K562 (cell line): Measurements from ENCODE around the gene WSCD2. TPM values are rescaled to one million over a fixed set of nuclear protein-coding genes. Genes with fewer than 3 reads are reported as not detected.

Experiments
- ATAC-seq: fragments of 200-7000 bp; cut with Tn5 transposase; 3 replicates; pipeline ENCODE4 v1.9.1; 2020; ENCODE audit warnings: moderate library complexity
- BruUV-seq: library from RNA; stranded (reverse); fragments of 400-500 nt; replicated peaks from 2 replicates; lab custom pipeline; 2021; lab: Mats Ljungman, UMichigan
- CTCF ChIA-PET: fragments of 300-600 bp; formaldehyde crosslinking; extraction: SDS; loops from one replicate; lab custom pipeline; 2021; ENCODE audit warnings: low intra/inter-chr PET ratio; lab: Yijun Ruan, JAX
- POLR2A ChIA-PET: fragments of 300-600, 350-650 bp; sonication (Branson Sonifier 250); formaldehyde crosslinking; extraction: SDS; loops from one replicate; lab custom pipeline; 2021; ENCODE audit warnings: antibody characterized with exemption, inconsistent platforms; lab: Yijun Ruan, JAX
- DNase-seq, 4 experiments: peaks; one replicate each; pipeline versions ENCODE4 v3.0.0 to v3.0.0-alpha.2; 2011 to 2018; ENCODE audit warnings: low spot score in 3 of 4, mixed read lengths in 3 of 4; ENCODE audit errors: extremely low read depth in 1 of 4
- FAIRE-seq: peaks from 2 replicates; lab custom pipeline; 2011; peaks lifted over from hg19 to GRCh38; lab: Jason Lieb, UNC
- H2AFZ ChIP-seq: 2 replicates; pipeline ENCODE4 v1.6.0; 2011; ENCODE audit warnings: low read depth, low read length, control low read depth, inconsistent platforms
- H3K27ac ChIP-seq: fragments of 200-600 bp; 3 replicates; pipeline ENCODE4 v1.8.0; 2011; ENCODE audit warnings: low read depth, mild to moderate bottlenecking, control low read depth, inconsistent platforms, low read length, moderate library complexity, mixed read lengths; ENCODE audit errors: extremely low read depth
- H3K27me3 ChIP-seq, 2 experiments: fragments of 300-600 bp in 1 of 2; 2 replicates in 1 of 2; 3 replicates in 1 of 2; pipeline versions ENCODE4 v1.6.0 to v1.8.0; 2011; ENCODE audit warnings: inconsistent platforms in 2 of 2, low read length in 2 of 2, mild to moderate bottlenecking in 1 of 2, mixed read lengths in 1 of 2, moderate library complexity in 1 of 2; ENCODE audit not compliant: control insufficient read depth in 2 of 2, insufficient read depth in 2 of 2
- H3K36me3 ChIP-seq: fragments of 300-600 bp; 3 replicates; pipeline ENCODE4 v1.8.0; 2011; ENCODE audit warnings: mild to moderate bottlenecking, low read length, inconsistent platforms; ENCODE audit not compliant: control insufficient read depth, insufficient read depth
- H3K4me1 ChIP-seq, 2 experiments: fragments of 200-600 bp in 1 of 2; replicated peaks in 1 of 2; 2 replicates in 1 of 2; 3 replicates in 1 of 2; pipeline versions ENCODE4 v1.5.1 to v1.8.0; 2011; ENCODE audit warnings: inconsistent platforms in 2 of 2, low read length in 2 of 2, mild to moderate bottlenecking in 1 of 2, mixed read lengths in 1 of 2, moderate library complexity in 1 of 2; ENCODE audit not compliant: control insufficient read depth in 2 of 2, insufficient read depth in 2 of 2
- H3K4me2 ChIP-seq: 2 replicates; pipeline ENCODE4 v1.6.1; 2011; ENCODE audit warnings: low read length, control low read depth, inconsistent platforms, mixed read lengths; ENCODE audit not compliant: insufficient read depth
- H3K4me3 ChIP-seq: fragments of 200-600 bp; sonication (generic), shearing (Covaris generic); 2 replicates; pipeline ENCODE4 v1.5.1; 2016; ENCODE audit warnings: control low read depth, inconsistent platforms
- H3K79me2 ChIP-seq: fragments of 200-600 bp; 3 replicates; pipeline ENCODE4 v1.8.0; 2011; ENCODE audit warnings: low read length, inconsistent platforms; ENCODE audit not compliant: control insufficient read depth, insufficient read depth
- H3K9ac ChIP-seq, 2 experiments: 2 replicates each; pipeline versions ENCODE4 v1.6.0 to v1.6.1; 2011; ENCODE audit warnings: low read depth in 2 of 2, low read length in 2 of 2, control low read depth in 1 of 2, inconsistent platforms in 1 of 2, mild to moderate bottlenecking in 1 of 2, mixed read lengths in 1 of 2; ENCODE audit not compliant: insufficient read depth in 1 of 2
- H3K9me1 ChIP-seq: one replicate; pipeline ENCODE4 v1.6.0; 2011; ENCODE audit warnings: inconsistent platforms, mild to moderate bottlenecking, low read length, moderate library complexity; ENCODE audit not compliant: control insufficient read depth, insufficient read depth
- H3K9me3 ChIP-seq: replicated peaks from 2 replicates; pipeline ENCODE4 v1.5.1; 2011; ENCODE audit warnings: low read depth, low read length, inconsistent platforms; ENCODE audit not compliant: control insufficient read depth, insufficient read depth
- H4K20me1 ChIP-seq: replicated peaks from 2 replicates; pipeline ENCODE4 v1.6.1; 2011; ENCODE audit warnings: low read length, inconsistent platforms, mixed read lengths; ENCODE audit not compliant: control insufficient read depth, insufficient read depth
- ATF2 ChIP-seq: sonication (generic); formaldehyde crosslinking; IDR thresholded peaks from 2 replicates; pipeline ENCODE4 v1.8.1; 2022; ENCODE audit warnings: missing genetic modification reagents
- CBX3 ChIP-seq, 2 experiments: IDR thresholded peaks; 1 replicate in 1 of 2; 2 replicates in 1 of 2; pipeline ENCODE4 v1.6.1; 2012; ENCODE audit warnings: inconsistent platforms in 2 of 2, low read length in 2 of 2, borderline replicate concordance in 1 of 2, control low read depth in 1 of 2
- E2F8 ChIP-seq: fragments of 450-650 bp; IDR thresholded peaks from 2 replicates; pipeline ENCODE4 v1.7.1; 2018; ENCODE audit warnings: mild to moderate bottlenecking, low read depth; ENCODE audit not compliant: partially characterized antibody
- HNRNPL ChIP-seq: fragments of 200-400 bp; formaldehyde crosslinking; IDR thresholded peaks from 2 replicates; pipeline ENCODE4 v1.6.1; 2017; ENCODE audit warnings: low read depth, mild to moderate bottlenecking, low read length
- IRF1 ChIP-seq: sonication (generic); formaldehyde crosslinking; IDR thresholded peaks from 2 replicates; pipeline ENCODE4 v1.8.0; 2022; ENCODE audit warnings: missing genetic modification reagents, mild to moderate bottlenecking, borderline replicate concordance
- KHSRP ChIP-seq: fragments of 450-650 bp; IDR thresholded peaks from 2 replicates; pipeline ENCODE4 v1.6.1; 2017
- MEIS2 ChIP-seq: fragments of 450-650 bp; IDR thresholded peaks from 2 replicates; pipeline ENCODE4 v1.6.1; 2014; ENCODE audit warnings: mild to moderate bottlenecking; ENCODE audit not compliant: partially characterized antibody
- NR1H2 ChIP-seq: sonication (generic); formaldehyde crosslinking; IDR thresholded peaks from 2 replicates; pipeline ENCODE4 v1.4.0; 2020; ENCODE audit warnings: mild to moderate bottlenecking, missing genetic modification reagents
- POLR2G ChIP-seq: fragments of 200-400 bp; formaldehyde crosslinking; IDR thresholded peaks from 2 replicates; pipeline ENCODE4 v1.6.1; 2017; ENCODE audit warnings: low read depth, mild to moderate bottlenecking, antibody characterized with exemption, low read length, moderate library complexity
- ZBTB34 ChIP-seq: fragments of 250-450 bp; sonication (Bioruptor Pico); IDR thresholded peaks from 2 replicates; pipeline ENCODE4 v1.8.0; 2021; ENCODE audit warnings: mild to moderate bottlenecking, moderate library complexity
- ZC3H11A ChIP-seq: IDR thresholded peaks from 2 replicates; pipeline ENCODE4 v1.6.1; 2012; ENCODE audit warnings: low read depth, low read length, improper control_type of control experiment
- ZNF12 ChIP-seq: sonication (generic); formaldehyde crosslinking; IDR thresholded peaks from 2 replicates; pipeline ENCODE4 v1.4.0; 2020; ENCODE audit warnings: mild to moderate bottlenecking, missing genetic modification reagents
- ZNF197 ChIP-seq: fragments of 200-800 bp; sonication (Bioruptor generic); IDR thresholded peaks from 2 replicates; pipeline ENCODE4 v1.6.1; 2016; ENCODE audit warnings: low read depth, missing genetic modification characterization, missing compliant biosample characterization
- WGBS: fragments of 100-300 bp; shearing (Covaris generic); methylation state at CpG from one replicate; pipeline ENCODE4 v1.1.6; 2016; ENCODE audit warnings: low coverage, mixed read lengths; ENCODE audit not compliant: insufficient coverage; ENCODE audit errors: missing lambda C conversion rate; 5-methylcytosine and 5-hydroxymethylcytosine counted together
- in situ Hi-C: fragments of 300-500 bp; cut with MboI; formaldehyde crosslinking; loops from 4 replicates; pipeline ENCODE4 v1.15.0; 2018; ENCODE audit warnings: inconsistent platforms, mixed read lengths
- intact Hi-C: fragments of 100-400 bp; cut with micrococcal nuclease; formaldehyde crosslinking; loops from 2 replicates; pipeline ENCODE4 v1.14.2; 2022
- polyA plus RNA-seq, 8 experiments: library from polyadenylated mRNA; depleted of rRNA in 4 of 8; stranded (reverse) in 5 of 8; unstranded in 3 of 8; fragments of >200 nt; fragmentation: Nextera tagmentation in 2 of 8; fragmentation: Illumina TruSeq in 1 of 8; extraction: Ambion mirVana in 2 of 8; extraction: Trizol in 1 of 8; gene quantifications; 2 replicates each; pipeline versions ENCODE4 v1.2.1 to v1.2.3, GENCODE V29; 2011 to 2014; ENCODE audit warnings: inconsistent platforms in 1 of 8, missing spikeins in 1 of 8
- total RNA-seq, 7 experiments: library from RNA; depleted of rRNA in 6 of 7; stranded (reverse); fragments of >200 nt in 6 of 7; fragmentation: Illumina TruSeq in 2 of 7; extraction: Trizol in 2 of 7; gene quantifications; 2 replicates each; pipeline versions ENCODE4 v1.2.1 to v1.2.3, GENCODE V29; 2011 to 2021; ENCODE audit warnings: low replicate concordance in 1 of 7

WSCD2 gene
- total and polyA plus RNA-seq, 9 of the 15 experiments (the other 6 are each of a cell fraction or from before 2014, with no cell fraction given): 0.72 to 14.1 (median 4.0) TPM

- ATAC-seq: no peak
- ChIA-PET CTCF (no interaction called here), POLR2A (no interaction called here)
- Histone ChIP-seq H3K4me3 (no peak overlapping the region), H3K27ac (no peak overlapping the region), H3K4me2 (no peak overlapping the region), H3K27me3 (peaks cover 0 to 14% of the 10 kb centered on the region in 2 experiments; a peak in 2 of 5 replicates), H2AFZ (no peak overlapping the region), H3K9me1 (no peaks in the 10 kb centered on the region), H3K4me1 (peaks cover 0 to 4% of the 10 kb centered on the region in 2 experiments; a peak in 1 of 5 replicates), H3K9me3 (no peaks in the 10 kb centered on the region), H3K9ac (no peak overlapping the region), H4K20me1 (peaks cover 4% of the 10 kb centered on the region; the same call in 1 of the 2 replicates), H3K36me3 (no peaks in the 10 kb centered on the region), H3K79me2 (no peaks in the 10 kb centered on the region)
- in situ Hi-C loops: no loop called here
- WGBS: 0% methylated on average over 1 of the region's 1 CpG
- no peak for FAIRE-seq
- no peak for DNase-seq
- no TSS peak for BruUV-seq
- intact Hi-C loops: no loop called here
- TF ChIP-seq IRF1 (CRISPR knock-in tag): no peak
- no peak for TF ChIP-seq HNRNPL
- TF ChIP-seq MEIS2: no peak
- no peak for TF ChIP-seq POLR2G
- TF ChIP-seq ZBTB34 (CRISPR knock-in tag): no peak
- TF ChIP-seq ZNF197 (CRISPR knock-in tag): no peak
- no peak for TF ChIP-seq NR1H2 (CRISPR knock-in tag)
- no peak for TF ChIP-seq ZNF12 (CRISPR knock-in tag)
- no peak for TF ChIP-seq KHSRP
- no peak for TF ChIP-seq ATF2 (CRISPR knock-in tag)
- TF ChIP-seq ZC3H11A: no peak
- TF ChIP-seq CBX3 (IDR thresholded peaks at IDR 0.05; ENCODE audit: borderline replicate concordance in 1 of 2, low read length in 2 of 2): no peak
- no peak for TF ChIP-seq E2F8
Observed at GRCh38 chr12:108205864-108206263, 76.8 kb downstream of the WSCD2 start.
